Measurements from ENCODE around the gene PUM1.

The PUM1 gene

GRCh38 chr1:30883389-30884172 lies 181.9 kb downstream of the PUM1 start:
- no peak overlapping the region for H3K27ac ChIP-seq
- no peak for TF ChIP-seq CTCF (conservative IDR thresholded peaks at IDR 0.05)

- TF ChIP-seq CTCF (conservative IDR thresholded peaks at IDR 0.05): no peak
- no peak overlapping the region for H3K27ac ChIP-seq
Measured at GRCh38 chr1:30882678-30883388, 182.7 kb downstream of the PUM1 start.

Data from VCaP (cell line).